Keratinocyte (primary cell): ENCODE measurements around the gene NUAK2. TPM values are rescaled to one million over a fixed set of nuclear protein-coding genes. Genes with fewer than 3 reads are reported as not detected.

Source experiments
- DNase-seq: peaks from one replicate; pipeline ENCODE4 v3.0.0-alpha.2; 2011; ENCODE audit warnings: low read depth, missing footprints, low spot score
- FAIRE-seq: peaks from 2 replicates; lab custom pipeline; 2011; peaks lifted over from hg19 to GRCh38; lab: Jason Lieb, UNC
- H2AFZ ChIP-seq: 2 replicates; pipeline ENCODE4 v1.6.0; 2012; ENCODE audit warnings: low read length, control low read depth, inconsistent platforms; ENCODE audit not compliant: control insufficient read depth
- H3K27ac ChIP-seq: 2 replicates; pipeline ENCODE4 v1.5.1; 2011; ENCODE audit warnings: low read length; ENCODE audit not compliant: control insufficient read depth, insufficient read depth
- H3K27me3 ChIP-seq: 3 replicates; pipeline ENCODE4 v1.6.0; 2011; ENCODE audit warnings: low read length; ENCODE audit not compliant: control insufficient read depth, insufficient read depth; ENCODE audit errors: extremely low read depth
- H3K36me3 ChIP-seq, 2 experiments: 2 replicates in 1 of 2; 3 replicates in 1 of 2; pipeline ENCODE4 v1.5.1; 2011; ENCODE audit warnings: low read length in 2 of 2, mild to moderate bottlenecking in 1 of 2; ENCODE audit not compliant: control insufficient read depth in 2 of 2, insufficient read depth in 2 of 2; ENCODE audit errors: extremely low read depth in 1 of 2
- H3K4me1 ChIP-seq: 3 replicates; pipeline ENCODE4 v1.5.1; 2011; ENCODE audit warnings: low read length; ENCODE audit not compliant: control insufficient read depth, insufficient read depth; ENCODE audit errors: extremely low read depth
- H3K4me2 ChIP-seq: 3 replicates; pipeline ENCODE4 v1.6.0; 2011; ENCODE audit warnings: low read depth, low read length; ENCODE audit not compliant: control insufficient read depth, insufficient read depth; ENCODE audit errors: extremely low read depth
- H3K4me3 ChIP-seq, 3 experiments: fragments of 200-600 bp in 1 of 3; sonication (generic) in 1 of 3; 2 replicates in 2 of 3; 3 replicates in 1 of 3; pipeline ENCODE4 v1.5.1; 2011 to 2016; ENCODE audit warnings: low read length in 3 of 3, mild to moderate bottlenecking in 3 of 3, control low read depth in 2 of 3, inconsistent platforms in 1 of 3, low read depth in 1 of 3, mixed read lengths in 1 of 3, mixed run types in 1 of 3, moderate library complexity in 1 of 3; ENCODE audit not compliant: control insufficient read depth in 2 of 3, insufficient read depth in 2 of 3; ENCODE audit errors: extremely low read depth in 1 of 3
- H3K79me2 ChIP-seq: 2 replicates; pipeline ENCODE4 v1.6.0; 2012; ENCODE audit warnings: low read length; ENCODE audit not compliant: control insufficient read depth, insufficient read depth
- H3K9ac ChIP-seq: 3 replicates; pipeline ENCODE4 v1.6.0; 2011; ENCODE audit warnings: low read length; ENCODE audit not compliant: control insufficient read depth, insufficient read depth; ENCODE audit errors: extremely low read depth
- H3K9me1 ChIP-seq: 3 replicates; pipeline ENCODE4 v1.6.0; 2011; ENCODE audit warnings: low read length; ENCODE audit not compliant: control insufficient read depth, insufficient read depth; ENCODE audit errors: extremely low read depth
- H3K9me3 ChIP-seq: 2 replicates; pipeline ENCODE4 v1.5.1; 2012; ENCODE audit warnings: low read depth, low read length; ENCODE audit not compliant: control insufficient read depth
- H4K20me1 ChIP-seq: 3 replicates; pipeline ENCODE4 v1.6.0; 2011; ENCODE audit warnings: low read length; ENCODE audit not compliant: control insufficient read depth, insufficient read depth; ENCODE audit errors: extremely low read depth
- EZH2 ChIP-seq: IDR thresholded peaks from one replicate; pipeline ENCODE4 v1.6.1; 2012; ENCODE audit warnings: inconsistent platforms, mild to moderate bottlenecking, low read length, moderate library complexity
- dilution Hi-C: fragments of 300-500 bp; cut with MboI; formaldehyde crosslinking; loops from one replicate; pipeline ENCODE4 v1.7.0; 2020; ENCODE audit warnings: low sequenced_read_pairs; ENCODE audit not compliant: extremely low pct_ligation_motif_present
- polyA plus RNA-seq, 5 experiments: library from polyadenylated mRNA; depleted of rRNA in 3 of 5; stranded (reverse) in 3 of 5; stranded (forward) in 1 of 5; unstranded in 1 of 5; fragments of >200 nt; gene quantifications; 1 replicate in 1 of 5; 2 replicates in 3 of 5; 3 replicates in 1 of 5; pipeline versions ENCODE4 v1.2.1 to v1.2.3, GENCODE V29; 2011 to 2012; ENCODE audit warnings: missing spikeins in 2 of 5, low read depth in 1 of 5, low replicate concordance in 1 of 5
- TF ChIP-seq, protein P1 (sequence below), 3 experiments: IDR thresholded peaks in 1 of 3; conservative IDR thresholded peaks in 1 of 3; optimal IDR thresholded peaks in 1 of 3; 2 replicates in 2 of 3; 3 replicates in 1 of 3; pipeline versions ENCODE3 to v1.5.1; 2011; ENCODE audit warnings: low read length in 3 of 3, mild to moderate bottlenecking in 3 of 3, moderate library complexity in 2 of 3, control low read depth in 1 of 3, inconsistent platforms in 1 of 3; ENCODE audit not compliant: insufficient read depth in 2 of 3; ENCODE audit errors: extremely low read depth in 1 of 3

The NUAK2 gene
- polyA plus RNA-seq, 1 donor (not counting 4 experiments of a cell fraction or from before 2014, with no cell fraction given): 3.9 TPM

DNA sequence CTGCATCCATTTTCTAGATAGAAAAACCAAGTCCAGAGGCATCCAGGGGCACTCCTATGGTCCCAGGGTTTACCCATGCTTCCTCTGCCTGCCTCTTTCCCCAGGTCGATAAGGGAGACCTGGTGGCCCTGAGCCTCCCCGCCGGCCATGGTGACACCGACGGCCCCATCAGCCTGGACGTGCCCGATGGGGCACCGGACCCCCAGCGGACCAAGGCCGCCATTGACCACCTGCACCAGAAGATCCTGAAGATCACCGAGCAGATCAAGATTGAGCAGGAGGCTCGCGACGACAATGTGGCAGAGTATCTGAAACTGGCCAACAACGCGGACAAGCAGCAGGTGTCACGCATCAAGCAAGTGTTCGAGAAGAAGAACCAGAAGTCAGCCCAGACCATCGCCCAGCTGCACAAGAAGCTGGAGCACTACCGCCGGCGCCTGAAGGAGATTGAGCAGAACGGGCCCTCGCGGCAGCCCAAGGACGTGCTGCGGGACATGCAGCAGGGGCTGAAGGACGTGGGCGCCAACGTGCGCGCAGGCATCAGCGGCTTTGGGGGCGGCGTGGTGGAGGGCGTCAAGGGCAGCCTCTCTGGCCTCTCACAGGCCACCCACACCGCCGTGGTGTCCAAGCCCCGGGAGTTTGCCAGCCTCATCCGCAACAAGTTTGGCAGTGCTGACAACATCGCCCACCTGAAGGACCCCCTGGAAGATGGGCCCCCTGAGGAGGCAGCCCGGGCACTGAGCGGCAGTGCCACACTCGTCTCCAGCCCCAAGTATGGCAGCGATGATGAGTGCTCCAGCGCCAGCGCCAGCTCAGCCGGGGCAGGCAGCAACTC lies 52.5 kb downstream of the NUAK2 start:
- Histone ChIP-seq H3K9me1 (no peaks in the 10 kb centered on the region), H4K20me1 (no peaks in the 10 kb centered on the region), H3K9ac (no peak overlapping the region), H3K27ac (no peak overlapping the region), H3K9me3 (no peaks in the 10 kb centered on the region), H3K4me3 (no peak overlapping the region), H2AFZ (no peak overlapping the region), H3K79me2 (no peaks in the 10 kb centered on the region), H3K4me1 (peaks cover 10% of the 10 kb centered on the region), H3K27me3 (peaks cover 4% of the 10 kb centered on the region), H3K4me2 (no peak overlapping the region), H3K36me3 (no peaks in the 10 kb centered on the region)
- dilution Hi-C loops: no loop called here
- FAIRE-seq (no peak), DNase-seq (no peak)
- TF ChIP-seq, protein P1, sequence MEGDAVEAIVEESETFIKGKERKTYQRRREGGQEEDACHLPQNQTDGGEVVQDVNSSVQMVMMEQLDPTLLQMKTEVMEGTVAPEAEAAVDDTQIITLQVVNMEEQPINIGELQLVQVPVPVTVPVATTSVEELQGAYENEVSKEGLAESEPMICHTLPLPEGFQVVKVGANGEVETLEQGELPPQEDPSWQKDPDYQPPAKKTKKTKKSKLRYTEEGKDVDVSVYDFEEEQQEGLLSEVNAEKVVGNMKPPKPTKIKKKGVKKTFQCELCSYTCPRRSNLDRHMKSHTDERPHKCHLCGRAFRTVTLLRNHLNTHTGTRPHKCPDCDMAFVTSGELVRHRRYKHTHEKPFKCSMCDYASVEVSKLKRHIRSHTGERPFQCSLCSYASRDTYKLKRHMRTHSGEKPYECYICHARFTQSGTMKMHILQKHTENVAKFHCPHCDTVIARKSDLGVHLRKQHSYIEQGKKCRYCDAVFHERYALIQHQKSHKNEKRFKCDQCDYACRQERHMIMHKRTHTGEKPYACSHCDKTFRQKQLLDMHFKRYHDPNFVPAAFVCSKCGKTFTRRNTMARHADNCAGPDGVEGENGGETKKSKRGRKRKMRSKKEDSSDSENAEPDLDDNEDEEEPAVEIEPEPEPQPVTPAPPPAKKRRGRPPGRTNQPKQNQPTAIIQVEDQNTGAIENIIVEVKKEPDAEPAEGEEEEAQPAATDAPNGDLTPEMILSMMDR (optimal IDR thresholded peaks at IDR 0.05 in 1 of 3, IDR thresholded peaks at IDR 0.05 in 1 of 3, conservative IDR thresholded peaks at IDR 0.05 in 1 of 3; ENCODE audit: extremely low read depth in 1 of 3, insufficient read depth in 2 of 3, low read length in 3 of 3): no peak
- TF ChIP-seq EZH2: no peak

DNA sequence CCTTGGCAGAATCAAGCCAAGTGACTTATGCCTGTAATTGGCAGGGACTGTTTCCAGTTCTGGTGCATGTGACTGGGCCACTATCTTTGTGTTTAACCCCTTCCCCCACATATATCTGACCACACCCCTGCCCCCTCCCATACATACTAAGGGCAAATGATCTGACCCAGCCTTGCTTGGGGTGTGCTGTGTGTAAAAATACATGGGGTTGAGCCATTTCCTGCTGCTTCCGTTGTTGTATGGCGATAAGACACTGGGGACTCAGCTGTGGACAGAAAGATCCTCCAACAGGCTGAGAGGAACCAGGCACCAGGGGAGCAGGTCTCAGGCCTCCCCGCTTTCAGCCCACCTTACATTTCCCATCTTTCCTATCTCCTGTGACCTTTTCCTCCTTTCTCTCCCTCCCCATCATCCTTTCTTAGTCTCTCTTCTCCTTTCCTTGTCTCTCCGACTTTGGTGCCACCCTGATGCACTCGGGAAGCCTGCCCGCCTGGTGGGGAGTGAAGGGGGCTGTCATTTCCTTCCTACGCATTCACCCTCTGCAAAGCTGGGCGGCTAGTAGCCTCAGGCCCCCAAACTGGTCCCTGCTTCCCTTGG lies 54.1 kb downstream of the NUAK2 start:
- no peak overlapping the region for H3K4me3 ChIP-seq
- H2AFZ ChIP-seq: no peak overlapping the region
- no peak for FAIRE-seq
- no peak overlapping the region for H3K9ac ChIP-seq
- no peaks in the 10 kb centered on the region for H3K79me2 ChIP-seq
- no peak overlapping the region for H3K27ac ChIP-seq
- H3K4me2 ChIP-seq: no peak overlapping the region
- DNase-seq: no peak
- H3K4me1 ChIP-seq: peaks cover 12% of the 10 kb centered on the region
- H3K9me1 ChIP-seq: no peaks in the 10 kb centered on the region
- dilution Hi-C loops: no loop called here
- TF ChIP-seq EZH2: no peak
- TF ChIP-seq, protein P1 (optimal IDR thresholded peaks at IDR 0.05 in 1 of 3, IDR thresholded peaks at IDR 0.05 in 1 of 3, conservative IDR thresholded peaks at IDR 0.05 in 1 of 3; ENCODE audit: extremely low read depth in 1 of 3, insufficient read depth in 2 of 3, low read length in 3 of 3): no peak
- H3K36me3 ChIP-seq: no peaks in the 10 kb centered on the region
- H3K27me3 ChIP-seq: peaks cover 4% of the 10 kb centered on the region
- H4K20me1 ChIP-seq: no peaks in the 10 kb centered on the region
- H3K9me3 ChIP-seq: no peaks in the 10 kb centered on the region
